ENCODE measurements around the gene PDE7B.

- TF ChIP-seq CTCF (conservative IDR thresholded peaks at IDR 0.05; ENCODE audit: low read length): no peak
- TF ChIP-seq EZH2phosphoT487 (IDR thresholded peaks at IDR 0.05; ENCODE audit: borderline replicate concordance, low read depth, low read length): no peak
These were observed 7.4 kb downstream of the PDE7B start for GRCh38 chr6:135858931-135859330.

Measured in OCI-LY7 (cell line).